Smooth muscle cell (in vitro differentiated cells): ENCODE measurements around the gene BBC3. TPM values are rescaled to one million over a fixed set of nuclear protein-coding genes. Genes with fewer than 3 reads are reported as not detected.

Experiments
- DNase-seq: peaks from one replicate; lab custom pipeline; 2025; ENCODE audit not compliant: unreplicated experiment; lab: John Stamatoyannopoulos, UW
- H2AFZ ChIP-seq: fragments of 200-600 bp; sonication (generic); 2 replicates; pipeline ENCODE4 v1.6.0; 2016; ENCODE audit warnings: antibody characterized with exemption, low read depth, mild to moderate bottlenecking
- H3F3A ChIP-seq: fragments of 200-600 bp; sonication (generic); 2 replicates; pipeline ENCODE4 v1.6.0; 2017; ENCODE audit warnings: antibody characterized with exemption, low read depth
- H3K27ac ChIP-seq: fragments of 200-600 bp; sonication (generic); 2 replicates; pipeline ENCODE4 v1.5.1; 2016; ENCODE audit warnings: low read depth, mild to moderate bottlenecking
- H3K27me3 ChIP-seq: fragments of 200-600 bp; sonication (generic); 2 replicates; pipeline ENCODE4 v1.6.1; 2016; ENCODE audit warnings: low read depth, mild to moderate bottlenecking
- H3K36me3 ChIP-seq: fragments of 200-600 bp; sonication (generic); 2 replicates; pipeline ENCODE4 v1.5.1; 2016; ENCODE audit warnings: low read depth
- H3K4me1 ChIP-seq: fragments of 200-600 bp; sonication (generic); 2 replicates; pipeline ENCODE4 v1.5.1; 2016; ENCODE audit warnings: low read depth
- H3K4me2 ChIP-seq: fragments of 200-600 bp; sonication (generic); 2 replicates; pipeline ENCODE4 v1.6.0; 2016; ENCODE audit warnings: mild to moderate bottlenecking
- H3K4me3 ChIP-seq: fragments of 200-600 bp; sonication (generic); 2 replicates; pipeline ENCODE4 v1.5.1; 2016; ENCODE audit warnings: mild to moderate bottlenecking
- H3K79me2 ChIP-seq: fragments of 200-600 bp; sonication (generic); 2 replicates; pipeline ENCODE4 v1.6.0; 2016; ENCODE audit warnings: low read depth, mild to moderate bottlenecking
- H3K9ac ChIP-seq: fragments of 200-600 bp; sonication (generic); 2 replicates; pipeline ENCODE4 v1.6.0; 2016; ENCODE audit warnings: low read depth
- H3K9me3 ChIP-seq: fragments of 200-600 bp; sonication (generic); replicated peaks from 2 replicates; pipeline ENCODE4 v1.5.1; 2016; ENCODE audit warnings: low read depth
- H4K20me1 ChIP-seq: fragments of 200-600 bp; sonication (generic); 2 replicates; pipeline ENCODE4 v1.6.0; 2016; ENCODE audit warnings: low read depth
- WGBS: methylation state at CpG from one replicate; pipeline ENCODE4 v1.1.7; 2016; ENCODE audit warnings: low lambda C conversion rate; 5-methylcytosine and 5-hydroxymethylcytosine counted together
- polyA plus RNA-seq: library from polyadenylated mRNA; unstranded; fragments of >200 nt; fragmentation: Nextera tagmentation; extraction: Ambion mirVana; gene quantifications from 2 replicates; pipeline ENCODE4 v1.2.1, GENCODE V29; 2016
- total RNA-seq: library from RNA; depleted of rRNA; stranded (reverse); fragments of >200 nt; gene quantifications from 2 replicates; pipeline ENCODE4 v1.2.3, GENCODE V29; 2014
- TF ChIP-seq, protein P1 (sequence below): fragments of 200-600 bp; sonication (generic); IDR thresholded peaks from 2 replicates; pipeline ENCODE4 v1.5.1; 2017; ENCODE audit warnings: borderline replicate concordance, mild to moderate bottlenecking, antibody characterized with exemption; ENCODE audit not compliant: insufficient read depth, poor library complexity, severe bottlenecking

BBC3 gene
- total and polyA plus RNA-seq, 2 experiments from 2014 or later: 10.2 to 29.9 TPM

DNA sequence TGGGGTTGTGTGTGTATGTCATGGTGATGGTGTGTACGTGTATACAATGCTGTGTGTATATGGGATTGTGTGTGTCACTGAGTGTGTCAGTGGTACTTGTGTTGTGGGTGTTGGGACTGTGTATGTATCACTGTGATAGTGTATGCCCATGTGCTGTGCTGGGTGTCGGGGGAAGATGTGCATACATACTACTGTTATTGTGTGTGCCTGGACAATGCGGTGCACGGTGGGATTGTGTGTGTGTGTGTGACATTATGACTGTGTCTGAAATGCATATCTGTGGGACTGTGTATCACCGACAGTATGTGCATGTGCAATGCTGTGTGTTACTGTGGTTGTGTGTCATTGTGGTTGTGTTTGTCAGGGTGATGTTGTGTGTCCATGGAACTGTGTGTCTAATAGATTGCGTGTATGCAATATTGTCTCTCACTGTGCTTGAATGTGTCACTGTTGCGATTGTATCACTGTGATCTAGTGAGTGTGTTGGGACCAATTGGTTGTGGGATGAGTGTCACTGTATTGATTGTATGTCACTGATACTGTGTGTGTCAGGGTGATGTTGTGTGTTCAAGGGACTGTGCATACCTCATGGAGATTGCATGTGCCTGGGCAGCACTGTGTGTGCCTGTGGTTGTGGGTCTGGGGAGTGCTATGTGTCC is 11.0 kb upstream of the BBC3 start:
- H3K27me3 ChIP-seq: no peaks in the 10 kb centered on the region
- H3K4me3 ChIP-seq: no peak overlapping the region
- H3F3A ChIP-seq: peaks cover 15% of the 10 kb centered on the region
- no peaks in the 10 kb centered on the region for H4K20me1 ChIP-seq
- TF ChIP-seq, protein P1, sequence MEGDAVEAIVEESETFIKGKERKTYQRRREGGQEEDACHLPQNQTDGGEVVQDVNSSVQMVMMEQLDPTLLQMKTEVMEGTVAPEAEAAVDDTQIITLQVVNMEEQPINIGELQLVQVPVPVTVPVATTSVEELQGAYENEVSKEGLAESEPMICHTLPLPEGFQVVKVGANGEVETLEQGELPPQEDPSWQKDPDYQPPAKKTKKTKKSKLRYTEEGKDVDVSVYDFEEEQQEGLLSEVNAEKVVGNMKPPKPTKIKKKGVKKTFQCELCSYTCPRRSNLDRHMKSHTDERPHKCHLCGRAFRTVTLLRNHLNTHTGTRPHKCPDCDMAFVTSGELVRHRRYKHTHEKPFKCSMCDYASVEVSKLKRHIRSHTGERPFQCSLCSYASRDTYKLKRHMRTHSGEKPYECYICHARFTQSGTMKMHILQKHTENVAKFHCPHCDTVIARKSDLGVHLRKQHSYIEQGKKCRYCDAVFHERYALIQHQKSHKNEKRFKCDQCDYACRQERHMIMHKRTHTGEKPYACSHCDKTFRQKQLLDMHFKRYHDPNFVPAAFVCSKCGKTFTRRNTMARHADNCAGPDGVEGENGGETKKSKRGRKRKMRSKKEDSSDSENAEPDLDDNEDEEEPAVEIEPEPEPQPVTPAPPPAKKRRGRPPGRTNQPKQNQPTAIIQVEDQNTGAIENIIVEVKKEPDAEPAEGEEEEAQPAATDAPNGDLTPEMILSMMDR: no peak
- WGBS: 93% methylated on average over 7 of the region's 7 CpGs
- H3K36me3 ChIP-seq: no peaks in the 10 kb centered on the region
- no peak overlapping the region for H3K4me2 ChIP-seq
- H3K9me3 ChIP-seq: no peaks in the 10 kb centered on the region
- no peak overlapping the region for H3K9ac ChIP-seq
- H3K79me2 ChIP-seq: no peaks in the 10 kb centered on the region
- DNase-seq: no peak
- H3K4me1 ChIP-seq: peaks cover 5% of the 10 kb centered on the region
- no peak overlapping the region for H2AFZ ChIP-seq
- H3K27ac ChIP-seq: peak overlapping the region; percentile 77

DNA sequence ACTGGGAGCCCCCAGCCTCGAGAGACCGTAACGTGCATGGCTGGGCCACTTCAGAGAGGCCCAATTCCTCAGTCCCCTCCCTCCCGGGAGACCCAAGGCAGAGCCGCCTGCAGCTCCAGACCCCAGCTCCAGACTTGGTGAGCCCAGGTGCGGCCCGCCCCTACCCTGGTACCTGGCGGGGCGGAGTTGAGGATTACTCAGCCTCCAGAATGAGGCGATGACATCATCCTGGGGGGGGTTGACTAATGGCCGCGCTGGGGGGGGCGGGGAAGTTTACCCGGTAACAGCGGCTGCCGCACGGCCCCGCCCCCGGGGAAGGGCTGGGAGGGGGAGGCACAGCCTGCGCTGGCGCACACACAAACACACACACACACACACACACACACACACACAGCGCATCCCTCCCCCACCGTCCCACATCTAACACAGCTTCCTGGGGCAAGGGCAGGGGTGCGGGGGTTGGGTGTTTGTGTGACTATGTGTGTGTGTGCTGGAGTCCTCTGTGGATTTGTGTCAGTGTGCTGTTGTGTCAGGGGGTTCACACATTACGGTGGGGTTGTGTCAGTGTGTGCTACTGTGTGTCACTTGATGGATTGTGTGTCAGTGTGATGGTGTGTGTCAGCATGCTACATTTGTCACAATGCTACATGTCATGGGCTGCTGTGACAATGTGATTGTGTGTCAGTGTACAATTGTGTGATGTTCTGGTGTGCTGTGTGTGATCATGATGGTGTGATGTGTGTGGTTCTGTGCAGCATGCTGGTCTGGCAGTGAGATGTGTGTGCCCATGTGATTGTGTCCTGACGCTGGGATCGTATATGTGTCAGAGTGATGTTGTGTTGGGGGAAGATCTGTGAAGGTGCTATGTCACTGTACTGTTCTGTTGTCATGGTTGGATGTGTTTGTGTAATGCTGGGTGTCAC is 10.3 kb upstream of the BBC3 start:
- peaks cover 15% of the 10 kb centered on the region for H3F3A ChIP-seq
- peak; percentile 59 for DNase-seq
- no peak overlapping the region for H3K4me3 ChIP-seq
- no peak overlapping the region for H2AFZ ChIP-seq
- H3K9ac ChIP-seq: peak overlapping the region; percentile 21
- peaks cover 5% of the 10 kb centered on the region for H3K4me1 ChIP-seq
- peak overlapping the region; percentile 31 for H3K27ac ChIP-seq
- H4K20me1 ChIP-seq: no peaks in the 10 kb centered on the region
- H3K79me2 ChIP-seq: no peaks in the 10 kb centered on the region
- H3K36me3 ChIP-seq: no peaks in the 10 kb centered on the region
- H3K4me2 ChIP-seq: peak overlapping the region; percentile 73
- TF ChIP-seq, protein P1: no peak
- H3K9me3 ChIP-seq: no peaks in the 10 kb centered on the region
- WGBS: 25% methylated on average over 15 of the region's 27 CpGs
- H3K27me3 ChIP-seq: no peaks in the 10 kb centered on the region

DNA sequence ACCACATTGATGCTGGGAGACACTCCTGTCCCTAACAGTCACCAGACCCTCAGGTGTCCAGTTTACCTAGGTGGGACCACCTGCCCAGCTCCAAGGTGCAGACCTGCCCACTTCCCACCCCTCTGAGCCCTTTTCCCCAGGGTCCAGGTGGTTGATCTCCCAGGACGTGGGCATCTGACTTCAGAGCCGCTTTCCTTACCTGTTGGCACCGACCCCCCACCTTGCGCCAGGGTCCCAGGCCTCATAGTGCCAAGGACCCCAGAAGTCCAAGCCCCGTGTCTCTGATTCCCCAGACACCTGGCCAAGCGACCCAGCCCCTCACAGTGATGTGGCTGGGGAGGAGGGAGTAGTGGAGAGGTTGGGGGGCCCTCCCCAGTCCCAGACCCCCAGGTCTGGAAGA is 9.6 kb upstream of the BBC3 start:
- Histone ChIP-seq H2AFZ (no peak overlapping the region), H3K27ac (no peak overlapping the region), H3K79me2 (no peaks in the 10 kb centered on the region), H3K9ac (peak overlapping the region; percentile 12), H3K4me1 (peaks cover 5% of the 10 kb centered on the region), H3K4me2 (peak overlapping the region; percentile 73), H3F3A (peaks cover 15% of the 10 kb centered on the region), H4K20me1 (no peaks in the 10 kb centered on the region), H3K4me3 (no peak overlapping the region), H3K36me3 (no peaks in the 10 kb centered on the region), H3K27me3 (no peaks in the 10 kb centered on the region), H3K9me3 (no peaks in the 10 kb centered on the region)
- 67% methylated on average over 6 of the region's 6 CpGs for WGBS
- DNase-seq: no peak
- TF ChIP-seq, protein P1: no peak
